ENCODE data around the gene VMAC.
A peak's percentile ranks its signal among the peaks of the same experiment; 100 is the strongest.
"Not testable (repeated sequence)": the region's sequence is repeated elsewhere in the genome, so short reads cannot be mapped to it uniquely, and the experiment has no call there.

Gene VMAC

GRCh38 chr19:5884065-5884811, 20.4 kb upstream of the VMAC start:
- H4K8ac ChIP-seq (ENCODE audit: low read depth, low read length); H3K36me3 ChIP-seq (replicated peaks in 1 of 2; ENCODE audit: control insufficient read depth in 2 of 2, insufficient read depth in 2 of 2, low read length in 2 of 2); H3K23ac ChIP-seq (ENCODE audit: low read depth, low read length, poor library complexity); H2BK5ac ChIP-seq (ENCODE audit: low read length); DNase-seq (ENCODE audit: low spot score); H3K18ac ChIP-seq (ENCODE audit: low read length); H3K4ac ChIP-seq (ENCODE audit: low read length); H3K27ac ChIP-seq (replicated peaks; ENCODE audit: low read length); H2AFZ ChIP-seq (ENCODE audit: low read length); H2BK12ac ChIP-seq (ENCODE audit: low read length); H2BK15ac ChIP-seq (ENCODE audit: low read length); H3K9me3 ChIP-seq (replicated peaks in 1 of 2; ENCODE audit: control insufficient read depth in 2 of 2, insufficient read depth in 1 of 2, low read depth in 1 of 2, low read length in 2 of 2); H3K14ac ChIP-seq (ENCODE audit: low read length); H2BK120ac ChIP-seq (ENCODE audit: low read depth, low read length); H3K9ac ChIP-seq (ENCODE audit: low read depth, low read length, poor library complexity); H3K4me3 ChIP-seq (ENCODE audit: low read length in 2 of 2); H3K27me3 ChIP-seq (ENCODE audit: control insufficient read depth in 3 of 3, insufficient read depth in 3 of 3, low read depth in 1 of 3, low read length in 3 of 3); H2AK5ac ChIP-seq (ENCODE audit: low read depth, low read length); H4K91ac ChIP-seq (ENCODE audit: low read depth, low read length, poor library complexity); H3K79me1 ChIP-seq (ENCODE audit: low read depth, low read length): not testable (repeated sequence)
- WGBS, 2 donors (ENCODE audit: extremely low coverage in 2 of 2, insufficient read length in 2 of 2, insufficient replicate concordance in 1 of 2), result no CpG with 5 or more reads among the region's 11 CpGs
- Histone ChIP-seq H3K4me2 (ENCODE audit: insufficient read depth, low read length, poor library complexity, severe bottlenecking) (peak overlapping the region; percentile 2), H3K4me1 (ENCODE audit: control insufficient read depth in 2 of 2, insufficient read depth in 1 of 2, low read depth in 1 of 2, low read length in 2 of 2) (peaks cover 7 to 18% of the 10 kb centered on the region in 2 donors)

- Histone ChIP-seq H3K79me1 (ENCODE audit: low read depth, low read length) (peaks cover 4% of the 10 kb centered on the region), H2BK5ac (ENCODE audit: low read length) (no peak overlapping the region), H3K27me3 (ENCODE audit: control insufficient read depth in 3 of 3, insufficient read depth in 3 of 3, low read depth in 1 of 3, low read length in 3 of 3) (no peaks in the 10 kb centered on the region), H3K18ac (ENCODE audit: low read length) (peak overlapping the region; percentile 53), H3K4me3 (ENCODE audit: low read length in 2 of 2) (no peak overlapping the region), H3K23ac (ENCODE audit: low read depth, low read length, poor library complexity) (peak overlapping the region; percentile 48), H4K8ac (ENCODE audit: low read depth, low read length) (no peak overlapping the region), H3K4me1 (ENCODE audit: control insufficient read depth in 2 of 2, insufficient read depth in 1 of 2, low read depth in 1 of 2, low read length in 2 of 2) (peaks cover 3 to 5% of the 10 kb centered on the region in 2 donors), H4K91ac (ENCODE audit: low read depth, low read length, poor library complexity) (no peak overlapping the region), H3K4ac (ENCODE audit: low read length) (no peak overlapping the region), H3K14ac (ENCODE audit: low read length) (no peak overlapping the region), H2AFZ (ENCODE audit: low read length) (no peak overlapping the region), H3K4me2 (ENCODE audit: insufficient read depth, low read length, poor library complexity, severe bottlenecking) (no peak overlapping the region), H2BK12ac (ENCODE audit: low read length) (no peak overlapping the region), H2BK120ac (ENCODE audit: low read depth, low read length) (peak overlapping the region; percentile 39), H3K36me3 (replicated peaks in 1 of 2; ENCODE audit: control insufficient read depth in 2 of 2, insufficient read depth in 2 of 2, low read length in 2 of 2) (no peaks in the 10 kb centered on the region), H2AK5ac (ENCODE audit: low read depth, low read length) (peak overlapping the region; percentile 36), H3K27ac (replicated peaks; ENCODE audit: low read length) (no peak overlapping the region), H2BK15ac (ENCODE audit: low read length) (no peak overlapping the region), H3K9ac (ENCODE audit: low read depth, low read length, poor library complexity) (no peak overlapping the region), H3K9me3 (replicated peaks in 1 of 2; ENCODE audit: control insufficient read depth in 2 of 2, insufficient read depth in 1 of 2, low read depth in 1 of 2, low read length in 2 of 2) (no peaks in the 10 kb centered on the region)
- WGBS, 2 donors (ENCODE audit: extremely low coverage in 2 of 2, insufficient read length in 2 of 2, insufficient replicate concordance in 1 of 2), result no CpG with 5 or more reads among the region's 17 CpGs
- no peak for DNase-seq (ENCODE audit: low spot score)
These were observed 15.2 kb upstream of the VMAC start for GRCh38 chr19:5889288-5889971.

DNA sequence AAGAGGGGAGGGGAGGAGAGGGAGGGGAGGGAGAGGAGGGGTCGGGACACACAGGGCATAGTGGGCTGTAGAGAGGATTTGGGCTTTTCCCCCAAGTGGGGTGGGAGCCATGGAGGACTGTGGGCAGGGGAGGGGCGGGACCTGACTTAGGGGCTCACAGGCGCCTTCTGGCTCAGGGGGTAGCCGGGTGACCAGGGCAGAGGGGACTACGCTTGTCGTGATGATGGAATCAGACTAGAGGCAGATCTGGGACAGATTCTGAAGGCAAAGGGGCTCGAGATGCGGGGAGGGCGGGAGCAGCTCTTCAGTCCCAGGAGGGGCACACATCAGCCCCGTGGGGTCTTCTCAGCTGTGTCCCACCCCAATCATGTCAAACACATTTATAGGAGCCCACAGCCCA, 14.6 kb upstream of the VMAC start:
- no peak overlapping the region for H4K91ac ChIP-seq (ENCODE audit: low read depth, low read length, poor library complexity)
- no peaks in the 10 kb centered on the region for H3K9me3 ChIP-seq (replicated peaks in 1 of 2; ENCODE audit: control insufficient read depth in 2 of 2, insufficient read depth in 1 of 2, low read depth in 1 of 2, low read length in 2 of 2)
- H3K4me3 ChIP-seq (ENCODE audit: low read length in 2 of 2), result no peak overlapping the region
- no CpG with 5 or more reads among the region's 10 CpGs for WGBS, 2 donors (ENCODE audit: extremely low coverage in 2 of 2, insufficient read length in 2 of 2, insufficient replicate concordance in 1 of 2)
- peaks cover under 1% of the 10 kb centered on the region in 2 donors for H3K36me3 ChIP-seq (replicated peaks in 1 of 2; ENCODE audit: control insufficient read depth in 2 of 2, insufficient read depth in 2 of 2, low read length in 2 of 2)
- no peak overlapping the region for H2BK15ac ChIP-seq (ENCODE audit: low read length)
- peaks cover 3 to 5% of the 10 kb centered on the region in 2 donors for H3K4me1 ChIP-seq (ENCODE audit: control insufficient read depth in 2 of 2, insufficient read depth in 1 of 2, low read depth in 1 of 2, low read length in 2 of 2)
- no peak overlapping the region for H2BK5ac ChIP-seq (ENCODE audit: low read length)
- no peak overlapping the region for H3K4ac ChIP-seq (ENCODE audit: low read length)
- H3K14ac ChIP-seq (ENCODE audit: low read length), result no peak overlapping the region
- H3K18ac ChIP-seq (ENCODE audit: low read length), result peak overlapping the region; percentile 74
- H3K23ac ChIP-seq (ENCODE audit: low read depth, low read length, poor library complexity), result no peak overlapping the region
- no peak overlapping the region for H3K9ac ChIP-seq (ENCODE audit: low read depth, low read length, poor library complexity)
- H2AK5ac ChIP-seq (ENCODE audit: low read depth, low read length), result no peak overlapping the region
- H4K8ac ChIP-seq (ENCODE audit: low read depth, low read length), result no peak overlapping the region
- no peak overlapping the region for H2AFZ ChIP-seq (ENCODE audit: low read length)
- H3K27me3 ChIP-seq (ENCODE audit: control insufficient read depth in 3 of 3, insufficient read depth in 3 of 3, low read depth in 1 of 3, low read length in 3 of 3), result no peaks in the 10 kb centered on the region
- H2BK12ac ChIP-seq (ENCODE audit: low read length), result no peak overlapping the region
- H3K79me1 ChIP-seq (ENCODE audit: low read depth, low read length), result peaks cover 4% of the 10 kb centered on the region
- no peak overlapping the region for H2BK120ac ChIP-seq (ENCODE audit: low read depth, low read length)
- H3K27ac ChIP-seq (replicated peaks; ENCODE audit: low read length), result no peak overlapping the region
- no peak for DNase-seq (ENCODE audit: low spot score)
- H3K4me2 ChIP-seq (ENCODE audit: insufficient read depth, low read length, poor library complexity, severe bottlenecking), result no peak overlapping the region

DNA sequence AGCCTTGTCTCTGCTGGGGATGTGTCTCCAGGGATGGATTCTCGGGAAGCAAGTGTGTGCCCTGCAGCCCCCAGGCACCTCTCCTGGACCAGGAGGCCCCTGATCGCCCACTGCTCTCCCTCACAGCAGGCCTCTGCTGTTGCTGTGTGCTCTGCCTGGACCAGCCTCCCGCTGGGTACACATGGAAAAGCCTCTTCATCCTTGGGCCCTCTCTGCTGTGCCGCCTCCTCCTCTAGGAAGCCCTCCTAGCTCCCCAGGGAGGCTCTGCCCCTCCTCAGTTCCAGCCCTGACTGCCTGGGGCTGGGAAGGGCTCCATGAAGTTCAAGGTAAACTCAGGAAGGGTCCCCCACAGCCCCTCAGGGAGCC, 13.1 kb upstream of the VMAC start:
- peaks cover 3 to 5% of the 10 kb centered on the region in 2 donors for H3K4me1 ChIP-seq (ENCODE audit: control insufficient read depth in 2 of 2, insufficient read depth in 1 of 2, low read depth in 1 of 2, low read length in 2 of 2)
- no peak overlapping the region for H3K4me3 ChIP-seq (ENCODE audit: low read length in 2 of 2)
- H2BK15ac ChIP-seq (ENCODE audit: low read length), result no peak overlapping the region
- no peak overlapping the region for H4K8ac ChIP-seq (ENCODE audit: low read depth, low read length)
- no CpG with 5 or more reads among the region's 4 CpGs for WGBS, 2 donors (ENCODE audit: extremely low coverage in 2 of 2, insufficient read length in 2 of 2, insufficient replicate concordance in 1 of 2)
- no peak overlapping the region for H3K23ac ChIP-seq (ENCODE audit: low read depth, low read length, poor library complexity)
- no peak overlapping the region for H3K4ac ChIP-seq (ENCODE audit: low read length)
- H3K18ac ChIP-seq (ENCODE audit: low read length), result peak overlapping the region; percentile 64
- peaks cover 12 to 13% of the 10 kb centered on the region in 2 donors for H3K36me3 ChIP-seq (replicated peaks in 1 of 2; ENCODE audit: control insufficient read depth in 2 of 2, insufficient read depth in 2 of 2, low read length in 2 of 2)
- no peak overlapping the region for H3K4me2 ChIP-seq (ENCODE audit: insufficient read depth, low read length, poor library complexity, severe bottlenecking)
- H3K27me3 ChIP-seq (ENCODE audit: control insufficient read depth in 3 of 3, insufficient read depth in 3 of 3, low read depth in 1 of 3, low read length in 3 of 3), result no peaks in the 10 kb centered on the region
- no peak overlapping the region for H2AFZ ChIP-seq (ENCODE audit: low read length)
- H3K79me1 ChIP-seq (ENCODE audit: low read depth, low read length), result peaks cover 4% of the 10 kb centered on the region
- no peak overlapping the region for H3K27ac ChIP-seq (replicated peaks; ENCODE audit: low read length)
- DNase-seq (ENCODE audit: low spot score), result no peak
- H2AK5ac ChIP-seq (ENCODE audit: low read depth, low read length), result peak overlapping the region; percentile 89
- H3K9me3 ChIP-seq (replicated peaks in 1 of 2; ENCODE audit: control insufficient read depth in 2 of 2, insufficient read depth in 1 of 2, low read depth in 1 of 2, low read length in 2 of 2), result no peaks in the 10 kb centered on the region
- no peak overlapping the region for H2BK5ac ChIP-seq (ENCODE audit: low read length)
- no peak overlapping the region for H3K14ac ChIP-seq (ENCODE audit: low read length)
- H2BK120ac ChIP-seq (ENCODE audit: low read depth, low read length), result no peak overlapping the region
- H2BK12ac ChIP-seq (ENCODE audit: low read length), result no peak overlapping the region
- H4K91ac ChIP-seq (ENCODE audit: low read depth, low read length, poor library complexity), result no peak overlapping the region
- peak overlapping the region; percentile 84 for H3K9ac ChIP-seq (ENCODE audit: low read depth, low read length, poor library complexity)
